NCI-H82 treated with DMSO at 0.1 percent for 48 hours (cell line): ENCODE measurements around the gene TRIM43.
"Not testable (repeated sequence)": the region's sequence is repeated elsewhere in the genome, so short reads cannot be mapped to it uniquely, and the experiment has no call there.

Source experiments
- DNase-seq: peaks from one replicate; lab custom pipeline; 2025; ENCODE audit not compliant: unreplicated experiment; lab: John Stamatoyannopoulos, UW

TRIM43 gene

GRCh38 chr2:95591701-95592100 lies at the start of gene TRIM43:
TRIM43 (plus strand) TSS chr2:95592001; CDS start chr2:95594024, 2,023 bp downstream.
- not testable (repeated sequence) for DNase-seq

DNA sequence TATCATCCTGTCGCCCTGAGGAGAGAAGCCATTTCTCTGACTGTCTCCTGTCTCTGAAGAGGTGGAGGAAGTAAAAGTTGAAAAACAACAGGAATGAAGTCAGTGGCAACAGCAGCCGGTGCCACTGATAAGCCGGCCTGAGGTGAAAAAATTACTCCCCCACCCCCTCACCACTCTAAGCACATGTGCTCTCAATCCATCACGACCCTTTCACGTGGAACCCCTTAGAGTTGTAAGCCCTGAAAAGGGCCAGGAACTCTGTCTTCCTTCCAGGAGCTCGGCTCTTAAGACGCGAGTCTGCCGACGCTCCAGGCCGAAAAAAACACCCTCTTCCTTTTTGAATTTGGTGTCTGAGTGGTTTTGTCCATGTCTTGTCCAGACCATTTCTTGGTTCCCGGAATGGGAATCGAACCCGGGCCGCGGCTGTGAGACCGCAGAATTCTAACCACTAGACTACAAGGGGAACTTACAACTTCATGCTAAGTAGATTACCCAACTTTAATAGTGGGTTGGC lies 40.7 kb upstream of the TRIM43 start:
- DNase-seq = no peak

GRCh38 chr2:95552911-95553310 lies 38.9 kb upstream of the TRIM43 start:
- no peak for DNase-seq

- DNase-seq = no peak
Observed at GRCh38 chr2:95569170-95569569, 22.6 kb upstream of the TRIM43 start.

DNA sequence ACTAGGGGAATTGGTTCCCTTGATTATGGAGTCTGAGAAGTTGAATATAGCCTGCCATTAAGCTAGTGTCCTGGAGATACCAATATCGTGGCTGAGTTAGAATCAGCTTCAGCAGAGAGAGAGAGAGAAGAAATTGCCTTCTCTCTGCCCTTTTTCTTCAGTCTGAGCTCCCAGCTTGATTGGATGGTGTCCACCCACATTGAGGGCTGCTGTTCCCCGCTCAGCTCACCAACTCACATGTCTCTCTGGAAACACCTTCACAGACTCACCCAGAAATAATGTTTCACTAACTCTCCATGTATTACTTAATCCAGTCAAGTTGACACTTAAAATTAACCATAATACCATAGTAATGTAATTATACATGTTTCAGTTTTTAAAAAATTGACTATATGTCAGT lies 17.9 kb upstream of the TRIM43 start:
- DNase-seq = no peak

- no peak for DNase-seq
Observed at GRCh38 chr2:95574506-95574905, 17.3 kb upstream of the TRIM43 start.

DNA sequence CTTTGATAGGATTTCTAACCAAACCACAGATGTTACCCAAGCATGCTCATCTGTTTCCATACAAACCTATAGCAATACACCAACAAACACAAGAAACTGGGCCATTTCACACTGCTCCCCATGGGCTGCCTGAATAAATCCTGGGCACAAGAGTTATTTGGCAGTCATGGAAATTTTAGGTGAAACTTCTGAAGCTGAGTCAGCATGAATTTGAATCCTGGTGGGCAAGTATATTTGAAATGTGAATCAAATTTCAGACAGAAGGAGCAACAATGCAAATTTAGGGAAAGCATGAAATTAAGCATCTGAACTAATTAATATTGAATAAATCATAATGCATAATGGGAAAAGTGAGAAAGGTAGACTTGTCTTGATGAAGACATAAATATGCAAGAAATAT lies 15.9 kb upstream of the TRIM43 start:
- DNase-seq = no peak

DNA sequence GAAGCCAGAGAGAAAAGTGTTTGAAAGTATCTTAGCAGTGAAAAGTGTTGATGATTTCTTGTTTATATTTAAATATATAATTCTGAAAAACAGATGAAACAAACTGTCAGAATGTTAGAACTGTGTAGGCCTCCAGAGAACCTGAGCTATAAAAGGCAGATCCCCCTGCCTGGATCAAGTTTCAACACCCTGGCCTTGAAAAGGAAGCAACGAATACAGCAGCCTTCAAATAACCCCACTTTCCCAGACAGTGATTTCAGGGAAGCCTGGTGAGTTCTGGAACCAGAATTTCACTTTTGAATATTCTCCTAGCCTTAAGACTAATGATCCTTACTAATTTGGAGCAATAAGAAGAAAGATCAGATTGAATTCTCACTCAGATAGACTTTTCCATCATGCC lies 13.3 kb upstream of the TRIM43 start:
- no peak for DNase-seq

GRCh38 chr2:95583545-95583944 lies 8.3 kb upstream of the TRIM43 start:
- not testable (repeated sequence) for DNase-seq

DNA sequence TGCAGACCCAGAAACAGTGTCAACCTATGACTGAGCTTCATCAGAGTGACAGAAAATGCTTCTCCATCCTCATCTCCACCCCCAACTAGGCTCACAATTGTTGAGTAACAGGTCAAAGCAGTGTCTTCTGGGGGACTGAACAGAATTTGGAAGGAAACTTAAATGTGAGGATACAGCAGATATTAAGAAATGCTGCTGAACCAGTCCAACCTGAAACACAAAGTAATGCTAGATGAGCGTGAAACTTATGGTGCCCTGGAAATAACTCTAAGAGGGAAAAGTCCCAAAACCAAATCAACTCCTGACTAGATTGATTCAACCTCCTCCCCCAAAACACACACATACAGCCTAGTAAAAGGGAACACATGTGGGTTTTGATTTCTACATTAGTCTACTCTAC lies 7.5 kb upstream of the TRIM43 start:
- DNase-seq = not testable (repeated sequence)

- DNase-seq = not testable (repeated sequence)
Observed at GRCh38 chr2:95589777-95590536, 1.8 kb upstream of the TRIM43 start.

GRCh38 chr2:95592973-95593372 lies 1.2 kb downstream of the TRIM43 start:
- DNase-seq = not testable (repeated sequence)

GRCh38 chr2:95595012-95595411 lies 3.2 kb downstream of the TRIM43 start:
- not testable (repeated sequence) for DNase-seq

GRCh38 chr2:95601301-95601700 lies 9.5 kb downstream of the TRIM43 start:
- not testable (repeated sequence) for DNase-seq

DNA sequence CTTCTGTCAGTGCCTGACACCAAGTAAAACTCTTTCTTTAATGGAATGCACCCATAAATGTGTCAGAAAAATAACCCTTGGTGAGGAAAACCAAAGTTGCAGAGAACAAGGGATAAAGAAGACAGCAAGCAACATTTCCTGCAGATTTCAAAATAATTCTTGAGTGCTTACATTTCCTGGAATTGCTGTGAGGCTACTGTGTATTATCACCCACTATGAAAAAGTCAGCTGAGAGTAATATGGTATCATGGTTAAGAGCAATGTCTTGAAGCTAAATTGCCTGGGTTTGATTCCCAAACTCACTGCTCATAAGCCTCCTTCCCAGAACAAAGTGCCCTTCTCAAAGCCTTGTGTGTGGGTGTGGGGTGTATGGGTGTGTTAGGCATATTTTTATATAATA lies 10.3 kb downstream of the TRIM43 start:
- not testable (repeated sequence) for DNase-seq

GRCh38 chr2:95608356-95608755 lies 16.6 kb downstream of the TRIM43 start:
- DNase-seq = not testable (repeated sequence)

DNA sequence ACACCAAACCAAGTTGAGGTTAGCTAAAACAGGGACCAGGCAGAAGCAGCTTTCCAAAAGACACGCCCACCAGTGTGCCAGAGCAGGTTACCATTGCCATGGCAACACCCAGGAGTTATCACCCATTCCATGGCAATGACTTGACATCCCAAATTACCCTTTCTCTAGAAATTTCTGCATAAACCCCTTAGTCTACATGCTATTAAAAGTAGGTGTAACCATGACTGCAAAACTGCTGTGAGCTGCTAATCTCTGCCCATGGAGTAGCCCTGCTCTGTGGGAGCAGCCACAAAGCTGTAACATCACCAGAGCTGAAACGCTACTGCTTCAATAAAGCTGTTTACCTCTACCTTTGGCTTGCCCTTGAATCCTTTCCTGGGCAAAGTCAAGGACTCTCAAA lies 18.0 kb downstream of the TRIM43 start:
- DNase-seq = not testable (repeated sequence)

DNA sequence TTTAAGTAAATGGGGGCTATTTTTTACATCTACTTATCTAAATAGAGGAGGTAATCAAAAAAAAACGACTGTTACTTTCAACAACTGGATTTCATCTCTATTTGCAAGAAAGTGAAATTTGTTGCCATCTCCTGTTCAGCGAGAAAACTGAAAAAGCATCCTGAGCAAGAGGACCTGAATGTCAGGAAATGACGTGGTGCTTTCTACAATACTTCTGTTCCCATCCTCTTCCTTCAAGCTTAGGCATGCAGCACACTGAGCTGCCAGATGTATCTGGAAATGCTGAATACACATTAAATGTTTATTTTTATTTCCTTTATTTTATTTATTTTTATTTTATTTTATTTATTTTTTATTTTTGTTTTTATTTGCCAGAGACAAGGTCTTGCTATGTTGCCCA lies 21.2 kb downstream of the TRIM43 start:
- DNase-seq = not testable (repeated sequence)

DNA sequence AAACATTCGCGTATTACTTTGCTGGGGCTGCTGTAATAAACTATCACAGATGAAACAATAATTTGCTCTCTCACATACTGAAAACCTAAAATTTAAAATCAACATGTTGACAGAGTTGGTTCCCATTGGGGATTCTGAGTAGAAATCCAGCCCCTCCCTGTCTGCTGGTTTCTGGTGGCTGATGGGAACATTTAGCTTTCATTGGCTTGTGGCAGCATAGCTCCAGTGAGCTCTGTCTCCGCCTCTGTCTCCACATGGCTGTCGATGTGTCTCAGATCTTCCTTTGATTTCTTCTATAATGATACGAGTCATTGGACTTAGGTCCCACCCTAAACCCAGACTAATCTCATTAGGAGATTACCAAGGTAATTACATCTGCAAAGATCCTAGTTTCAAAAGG lies 30.9 kb downstream of the TRIM43 start:
- not testable (repeated sequence) for DNase-seq

GRCh38 chr2:95630987-95631386 lies 39.2 kb downstream of the TRIM43 start:
- not testable (repeated sequence) for DNase-seq

- DNase-seq = not testable (repeated sequence)
Observed at GRCh38 chr2:95633626-95634259, 41.9 kb downstream of the TRIM43 start.
